Measurements from ENCODE around the gene TENM3. TPM values are rescaled to one million over a fixed set of nuclear protein-coding genes. Genes with fewer than 3 reads are reported as not detected.

The TENM3 gene
- total and polyA plus RNA-seq, 3 donors from 2014 or later, result 10.9 to 42.7 (median 42.2) TPM

DNA sequence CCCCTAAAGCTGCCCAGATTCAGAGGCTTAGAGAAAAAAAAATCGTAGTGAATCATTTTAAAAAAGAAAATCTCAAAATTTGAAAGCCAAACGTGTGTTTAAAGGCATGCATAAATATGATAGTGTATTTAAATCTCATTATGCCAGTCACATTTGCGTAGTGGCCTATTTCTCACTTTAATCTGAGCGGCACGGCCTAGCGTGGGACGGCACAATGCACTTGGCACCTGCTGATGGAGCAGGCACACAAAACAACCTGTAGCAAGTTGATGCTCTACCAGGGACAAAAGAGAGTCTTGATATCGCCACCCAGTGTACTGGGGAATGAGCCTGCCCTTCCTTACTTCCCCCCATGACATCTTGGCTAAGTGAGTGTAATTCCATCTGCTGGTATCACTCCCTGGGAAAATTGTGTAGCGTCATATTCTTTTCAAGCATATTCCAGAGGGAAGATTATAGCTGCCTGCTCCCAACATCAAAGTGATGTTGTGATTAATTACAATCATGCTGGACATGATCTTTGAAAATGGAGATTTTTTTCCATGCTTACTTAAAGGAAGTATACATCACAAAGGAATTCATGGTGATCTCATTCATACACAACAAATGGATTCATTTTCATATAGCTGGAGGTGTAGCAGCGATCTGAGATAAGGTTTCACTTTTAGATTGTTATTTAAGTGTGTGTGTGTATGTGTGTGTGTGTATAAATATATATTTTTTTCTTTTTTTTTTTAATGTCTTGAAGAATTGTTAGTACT, 535.2 kb downstream of the TENM3 start:
- Histone ChIP-seq H3K36me3 (ENCODE audit: low read depth, missing control alignments) (no peaks in the 10 kb centered on the region), H3K4me3 (no peak overlapping the region), H3K27me3 (no peaks in the 10 kb centered on the region), H3K4me1 (no peaks in the 10 kb centered on the region), H3K27ac (no peak overlapping the region), H3K9me3 (no peaks in the 10 kb centered on the region)
- 90 to 91% methylated on average over 10 of the region's 10 CpGs for WGBS, 2 donors
- intact Hi-C loops (cut with DNase I; ENCODE audit: low total_unique reads), result no loop called here
- DNase-seq, result no peak
- no peak for TF ChIP-seq POLR2A (IDR thresholded peaks at IDR 0.05)
- TF ChIP-seq, protein P1, sequence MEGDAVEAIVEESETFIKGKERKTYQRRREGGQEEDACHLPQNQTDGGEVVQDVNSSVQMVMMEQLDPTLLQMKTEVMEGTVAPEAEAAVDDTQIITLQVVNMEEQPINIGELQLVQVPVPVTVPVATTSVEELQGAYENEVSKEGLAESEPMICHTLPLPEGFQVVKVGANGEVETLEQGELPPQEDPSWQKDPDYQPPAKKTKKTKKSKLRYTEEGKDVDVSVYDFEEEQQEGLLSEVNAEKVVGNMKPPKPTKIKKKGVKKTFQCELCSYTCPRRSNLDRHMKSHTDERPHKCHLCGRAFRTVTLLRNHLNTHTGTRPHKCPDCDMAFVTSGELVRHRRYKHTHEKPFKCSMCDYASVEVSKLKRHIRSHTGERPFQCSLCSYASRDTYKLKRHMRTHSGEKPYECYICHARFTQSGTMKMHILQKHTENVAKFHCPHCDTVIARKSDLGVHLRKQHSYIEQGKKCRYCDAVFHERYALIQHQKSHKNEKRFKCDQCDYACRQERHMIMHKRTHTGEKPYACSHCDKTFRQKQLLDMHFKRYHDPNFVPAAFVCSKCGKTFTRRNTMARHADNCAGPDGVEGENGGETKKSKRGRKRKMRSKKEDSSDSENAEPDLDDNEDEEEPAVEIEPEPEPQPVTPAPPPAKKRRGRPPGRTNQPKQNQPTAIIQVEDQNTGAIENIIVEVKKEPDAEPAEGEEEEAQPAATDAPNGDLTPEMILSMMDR (IDR thresholded peaks at IDR 0.05), result no peak

DNA sequence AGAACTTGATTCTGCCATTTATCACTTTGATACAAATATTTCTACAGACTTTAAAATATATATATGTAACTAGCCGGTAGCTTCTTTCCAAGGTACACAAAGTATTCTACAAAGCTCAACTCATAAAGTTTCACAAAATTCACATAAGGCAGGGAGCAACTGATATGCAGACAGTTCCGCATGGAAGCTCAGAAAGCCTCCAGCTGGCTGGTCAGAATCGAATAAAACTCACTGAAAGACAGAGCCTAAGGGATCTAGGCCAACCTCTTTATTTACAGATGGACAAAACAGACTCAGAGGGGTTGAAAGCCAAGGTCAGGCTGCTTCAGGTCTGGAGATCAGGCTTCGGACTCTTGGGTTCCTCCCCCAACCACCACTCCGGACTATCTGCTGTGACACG, 543.8 kb downstream of the TENM3 start:
- no peak overlapping the region for H3K27ac ChIP-seq
- no peak overlapping the region for H3K4me3 ChIP-seq
- H3K36me3 ChIP-seq (ENCODE audit: low read depth, missing control alignments), result no peaks in the 10 kb centered on the region
- H3K4me1 ChIP-seq, result no peaks in the 10 kb centered on the region
- intact Hi-C loops (cut with DNase I; ENCODE audit: low total_unique reads), result no loop called here
- WGBS, 2 donors, result 80 to 81% methylated on average over 6 of the region's 6 CpGs
- no peak for TF ChIP-seq POLR2A (IDR thresholded peaks at IDR 0.05)
- TF ChIP-seq, protein P1 (IDR thresholded peaks at IDR 0.05), result no peak
- no peak for DNase-seq
- H3K27me3 ChIP-seq, result no peaks in the 10 kb centered on the region
- no peaks in the 10 kb centered on the region for H3K9me3 ChIP-seq

DNA sequence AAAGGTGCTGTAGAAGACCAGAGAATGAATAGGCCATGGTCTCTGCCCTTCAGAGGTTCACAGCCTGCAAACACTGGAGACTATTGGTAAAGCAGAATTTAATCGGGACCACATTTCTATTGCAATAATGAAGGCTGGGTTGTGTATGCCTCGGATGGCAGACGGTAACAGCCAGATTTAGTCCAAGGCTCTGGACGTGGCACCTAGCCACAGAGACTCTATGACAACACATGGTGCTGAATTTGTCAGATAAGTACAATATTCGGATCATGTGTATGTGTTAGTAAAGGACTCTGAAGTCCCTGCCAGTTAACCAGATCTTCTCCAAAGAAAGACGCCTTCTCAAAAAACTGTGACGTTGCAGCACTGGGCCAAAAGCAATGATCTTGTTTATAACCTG, 545.0 kb downstream of the TENM3 start:
- no peak overlapping the region for H3K4me3 ChIP-seq
- intact Hi-C loops (cut with DNase I; ENCODE audit: low total_unique reads), result no loop called here
- no peaks in the 10 kb centered on the region for H3K27me3 ChIP-seq
- no peak for TF ChIP-seq POLR2A (IDR thresholded peaks at IDR 0.05)
- TF ChIP-seq, protein P1 (IDR thresholded peaks at IDR 0.05), result no peak
- H3K4me1 ChIP-seq, result no peaks in the 10 kb centered on the region
- H3K9me3 ChIP-seq, result no peaks in the 10 kb centered on the region
- 74 to 87% methylated on average over 7 of the region's 7 CpGs for WGBS, 2 donors
- H3K36me3 ChIP-seq (ENCODE audit: low read depth, missing control alignments), result no peaks in the 10 kb centered on the region
- DNase-seq, result no peak
- no peak overlapping the region for H3K27ac ChIP-seq

DNA sequence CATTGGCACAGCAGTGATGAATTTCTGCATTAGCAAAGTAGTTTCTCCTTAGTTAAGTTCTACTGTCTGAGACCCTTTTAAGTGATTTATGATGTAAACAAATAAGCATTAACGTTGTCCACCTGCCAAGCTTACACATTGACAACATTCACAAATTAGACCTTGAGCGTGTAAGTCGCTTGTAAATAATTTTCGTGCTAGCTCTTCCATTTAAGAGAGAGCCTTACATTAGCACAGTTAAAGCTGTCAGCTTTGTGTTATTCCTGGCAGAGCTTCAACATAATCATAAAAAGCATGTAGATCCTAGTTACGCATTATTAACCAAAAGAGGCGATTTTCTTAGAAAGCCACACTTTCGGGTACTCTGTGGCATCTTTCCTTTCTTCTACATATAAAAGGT, 546.3 kb downstream of the TENM3 start:
- H3K4me3 ChIP-seq, result no peak overlapping the region
- no peaks in the 10 kb centered on the region for H3K4me1 ChIP-seq
- H3K27ac ChIP-seq, result no peak overlapping the region
- H3K9me3 ChIP-seq, result no peaks in the 10 kb centered on the region
- WGBS, 2 donors, result 81 to 84% methylated on average over 7 of the region's 7 CpGs
- H3K27me3 ChIP-seq, result no peaks in the 10 kb centered on the region
- DNase-seq, result no peak
- no peak for TF ChIP-seq POLR2A (IDR thresholded peaks at IDR 0.05)
- TF ChIP-seq, protein P1 (IDR thresholded peaks at IDR 0.05), result no peak
- intact Hi-C loops (cut with DNase I; ENCODE audit: low total_unique reads), result no loop called here
- no peaks in the 10 kb centered on the region for H3K36me3 ChIP-seq (ENCODE audit: low read depth, missing control alignments)

Data from testis (tissue), 3 donors.